GM18951 (cell line): ENCODE data around the gene DCLK2.
"Not testable (repeated sequence)": the region's sequence is repeated elsewhere in the genome, so short reads cannot be mapped to it uniquely, and the experiment has no call there.

Source experiments
- POLR2A ChIP-seq: IDR thresholded peaks from 4 replicates; pipeline ENCODE4 v1.6.1; 2011; ENCODE audit warnings: mild to moderate bottlenecking; ENCODE audit not compliant: insufficient read length, insufficient read depth; ENCODE audit errors: extremely low read depth
- in situ Hi-C: fragments of 300-500 bp; cut with MboI; formaldehyde crosslinking; loops from one replicate; pipeline ENCODE4 v1.12.0; 2022; ENCODE audit warnings: low sequenced_read_pairs, mixed read lengths, inconsistent platforms; ENCODE audit not compliant: unreplicated experiment

Gene DCLK2

GRCh38 chr4:150139297-150139865 is 61.1 kb downstream of the DCLK2 start:
- in situ Hi-C loops: no loop called here
- TF ChIP-seq POLR2A: no peak

GRCh38 chr4:150140774-150141400 is 62.6 kb downstream of the DCLK2 start:
- TF ChIP-seq POLR2A: no peak
- in situ Hi-C loops: no loop called here

GRCh38 chr4:150141756-150142155 is 63.5 kb downstream of the DCLK2 start:
- no peak for TF ChIP-seq POLR2A
- in situ Hi-C loops: no loop called here

GRCh38 chr4:150142831-150143230 is 64.6 kb downstream of the DCLK2 start:
- TF ChIP-seq POLR2A: no peak
- in situ Hi-C loops: no loop called here

GRCh38 chr4:150145090-150145945 is 67.1 kb downstream of the DCLK2 start:
- in situ Hi-C loops: no loop called here
- TF ChIP-seq POLR2A: no peak

GRCh38 chr4:150145946-150146340 is 67.7 kb downstream of the DCLK2 start:
- in situ Hi-C loops: no loop called here
- no peak for TF ChIP-seq POLR2A

- no peak for TF ChIP-seq POLR2A
- in situ Hi-C loops: no loop called here
Measured at GRCh38 chr4:150149381-150149780, 71.1 kb downstream of the DCLK2 start.

- in situ Hi-C loops: no loop called here
- TF ChIP-seq POLR2A: no peak
Measured at GRCh38 chr4:150150629-150151062, 72.4 kb downstream of the DCLK2 start.

- in situ Hi-C loops: no loop called here
- no peak for TF ChIP-seq POLR2A
Measured at GRCh38 chr4:150152766-150153165, 74.5 kb downstream of the DCLK2 start.

- in situ Hi-C loops: no loop called here
- no peak for TF ChIP-seq POLR2A
Measured at GRCh38 chr4:150155391-150155790, 77.1 kb downstream of the DCLK2 start.

GRCh38 chr4:150156543-150156942 is 78.3 kb downstream of the DCLK2 start:
- TF ChIP-seq POLR2A: no peak
- in situ Hi-C loops: no loop called here

- in situ Hi-C loops: no loop called here
- no peak for TF ChIP-seq POLR2A
Measured at GRCh38 chr4:150158041-150158440, 79.8 kb downstream of the DCLK2 start.

GRCh38 chr4:150160473-150160872 is 82.2 kb downstream of the DCLK2 start:
- in situ Hi-C loops: no loop called here
- TF ChIP-seq POLR2A: no peak

- in situ Hi-C loops: no loop called here
- TF ChIP-seq POLR2A: no peak
Measured at GRCh38 chr4:150161109-150161508, 82.9 kb downstream of the DCLK2 start.

- in situ Hi-C loops: not testable (repeated sequence)
Measured at GRCh38 chr4:150162020-150162419, 83.8 kb downstream of the DCLK2 start.
